Brain microvascular endothelial cell (primary cell): Measurements from ENCODE around the gene SEC61B.

Source experiments
- DNase-seq: peaks from one replicate; pipeline ENCODE4 v3.0.0-alpha.2; 2020
- H3K27ac ChIP-seq: fragments of 250-450 bp; sonication (Bioruptor Pico); 2 replicates; pipeline ENCODE4 v1.5.1; 2020; ENCODE audit warnings: mild to moderate bottlenecking, moderate library complexity
- H3K27me3 ChIP-seq: fragments of 250-450 bp; sonication (Bioruptor Pico); replicated peaks from 2 replicates; pipeline ENCODE4 v1.5.1; 2020; ENCODE audit warnings: mild to moderate bottlenecking
- H3K36me3 ChIP-seq: fragments of 250-450 bp; sonication (Bioruptor Pico); replicated peaks from 2 replicates; pipeline ENCODE4 v1.5.1; 2020; ENCODE audit warnings: mild to moderate bottlenecking
- H3K4me3 ChIP-seq: 2 replicates; pipeline ENCODE4 v1.5.1; 2011; ENCODE audit warnings: low read depth, mild to moderate bottlenecking, control low read depth, low read length, moderate library complexity
- CTCF ChIP-seq: IDR thresholded peaks from 2 replicates; pipeline ENCODE4 v1.5.1; 2011; ENCODE audit warnings: low read depth, mild to moderate bottlenecking, moderate library complexity, low read length, control low read depth, inconsistent platforms; ENCODE audit errors: missing control alignments
- in situ Hi-C: cut with HindIII; loops from 2 replicates; pipeline ENCODE4 v1.10.0; 2017; ENCODE audit warnings: low sequenced_read_pairs, low pct_ligation_motif_present

SEC61B gene

DNA sequence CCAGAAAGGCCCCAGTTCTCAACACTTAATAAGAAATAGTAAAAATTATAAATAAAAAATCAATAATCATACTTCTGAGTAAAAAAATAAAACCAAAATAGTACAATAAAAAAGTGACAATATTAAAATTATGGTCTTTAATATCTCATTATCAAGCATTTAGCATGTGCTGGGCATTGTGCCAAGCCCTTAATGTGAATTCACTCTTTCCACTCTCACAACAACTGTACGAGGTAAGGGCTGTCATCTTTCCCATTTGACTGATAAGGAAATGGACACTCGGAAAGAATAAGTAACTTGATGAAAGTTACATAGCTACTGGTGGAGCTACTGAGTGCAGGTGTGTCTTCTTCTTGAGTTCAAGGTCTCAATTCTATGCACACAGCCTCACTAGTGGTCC lies 43.6 kb downstream of the SEC61B start:
- no peak for DNase-seq
- TF ChIP-seq CTCF: no peak
- no peaks in the 10 kb centered on the region for H3K27me3 ChIP-seq
- H3K27ac ChIP-seq: no peak overlapping the region
- no peak overlapping the region for H3K4me3 ChIP-seq
- no peaks in the 10 kb centered on the region for H3K36me3 ChIP-seq
- in situ Hi-C loops: no loop called here

GRCh38 chr9:99266255-99267023 lies 44.4 kb downstream of the SEC61B start:
- peak; percentile 94 for TF ChIP-seq CTCF
- Histone ChIP-seq H3K36me3 (no peaks in the 10 kb centered on the region), H3K27ac (no peak overlapping the region), H3K27me3 (no peaks in the 10 kb centered on the region), H3K4me3 (no peak overlapping the region)
- DNase-seq: peak; percentile 74
- in situ Hi-C loops: no loop called here

DNA sequence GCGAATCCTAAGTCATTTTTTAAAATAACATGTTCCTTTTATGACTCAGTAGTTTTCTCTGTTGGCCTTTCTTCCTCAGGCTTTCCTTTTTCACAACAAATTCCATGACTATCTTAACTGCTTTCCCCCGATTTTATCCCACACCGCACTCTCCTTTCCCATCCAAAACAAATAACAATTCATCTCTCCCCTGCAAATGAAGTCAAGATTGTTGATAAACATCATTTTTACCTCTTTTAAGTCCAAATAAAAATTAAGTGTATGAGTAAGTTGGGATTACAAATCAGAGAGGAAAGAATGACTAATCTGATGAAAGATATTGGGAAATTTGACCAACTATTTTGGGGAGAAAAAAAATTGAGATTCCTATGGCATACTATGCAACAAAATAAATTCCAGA lies 47.3 kb downstream of the SEC61B start:
- DNase-seq: peak; percentile 34
- H3K36me3 ChIP-seq: no peaks in the 10 kb centered on the region
- no peaks in the 10 kb centered on the region for H3K27me3 ChIP-seq
- no peak for TF ChIP-seq CTCF
- no peak overlapping the region for H3K4me3 ChIP-seq
- H3K27ac ChIP-seq: peak overlapping the region; percentile 29
- in situ Hi-C loops: no loop called here

DNA sequence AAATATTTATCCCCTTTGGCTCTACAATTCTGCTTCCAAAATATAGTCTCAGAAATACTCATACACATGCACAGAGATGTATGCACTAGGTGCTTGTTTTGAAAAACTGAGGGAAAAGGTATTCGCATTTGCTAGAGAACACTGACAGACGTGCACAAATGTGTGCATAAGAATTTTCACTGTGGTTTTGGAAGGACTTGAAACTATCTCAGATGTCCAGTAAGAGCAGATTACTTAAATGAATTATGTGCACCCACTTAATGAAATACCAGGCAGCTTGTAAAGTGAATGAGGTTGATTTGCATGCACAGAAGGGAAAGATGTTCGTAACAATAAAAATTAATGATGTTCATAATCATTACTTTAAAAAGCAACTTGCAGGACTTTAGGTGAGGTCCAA lies 48.4 kb downstream of the SEC61B start:
- Histone ChIP-seq H3K27ac (no peak overlapping the region), H3K4me3 (no peak overlapping the region), H3K36me3 (no peaks in the 10 kb centered on the region), H3K27me3 (no peaks in the 10 kb centered on the region)
- no peak for DNase-seq
- TF ChIP-seq CTCF: no peak
- in situ Hi-C loops: no loop called here

- Histone ChIP-seq H3K27me3 (no peaks in the 10 kb centered on the region), H3K36me3 (no peaks in the 10 kb centered on the region), H3K4me3 (no peak overlapping the region), H3K27ac (no peak overlapping the region)
- DNase-seq: no peak
- no peak for TF ChIP-seq CTCF
- in situ Hi-C loops: no loop called here
These were observed 50.8 kb downstream of the SEC61B start for GRCh38 chr9:99272836-99273235.

DNA sequence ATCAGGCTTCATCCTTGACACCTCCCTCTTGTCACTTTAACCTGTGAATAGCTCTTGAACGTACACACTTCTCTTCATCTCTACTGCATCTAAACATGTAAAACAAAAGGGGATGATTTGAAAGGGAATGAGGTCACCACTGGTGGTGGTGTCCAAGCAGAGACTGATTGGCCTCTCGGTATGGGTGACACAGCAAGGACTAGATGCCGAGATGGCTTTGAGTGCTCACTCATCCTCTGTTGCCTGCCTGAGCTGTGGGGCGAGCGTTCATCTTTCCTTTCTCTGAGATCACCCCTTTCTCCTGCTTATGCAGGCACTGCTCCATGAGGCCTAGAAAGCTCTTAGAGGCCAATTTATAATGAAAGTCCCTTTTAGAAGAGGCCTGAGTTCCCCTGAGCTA lies 51.9 kb downstream of the SEC61B start:
- H3K4me3 ChIP-seq: no peak overlapping the region
- in situ Hi-C loops: no loop called here
- no peak overlapping the region for H3K27ac ChIP-seq
- TF ChIP-seq CTCF: no peak
- H3K27me3 ChIP-seq: no peaks in the 10 kb centered on the region
- DNase-seq: no peak
- H3K36me3 ChIP-seq: no peaks in the 10 kb centered on the region
